WTC11 (cell line): ENCODE data around the gene SNX30. TPM values are rescaled to one million over a fixed set of nuclear protein-coding genes. Genes with fewer than 3 reads are reported as not detected.

Experiments
- ATAC-seq: fragments of 200-7000 bp; cut with Tn5 transposase; 2 replicates; pipeline ENCODE4 v1.10.0; 2021; ENCODE audit warnings: mild to moderate bottlenecking, moderate library complexity
- CTCF ChIA-PET: fragments of 300-600 bp; sonication (Branson Sonifier 250); formaldehyde crosslinking; loops from one replicate; lab custom pipeline; 2021; ENCODE audit warnings: antibody characterized with exemption; lab: Charles Lee
- POLR2A ChIA-PET: fragments of 350-600 bp; sonication (Branson Sonifier 250); formaldehyde crosslinking; loops from one replicate; lab custom pipeline; 2021; ENCODE audit warnings: antibody characterized with exemption; lab: Charles Lee
- DNase-seq: peaks from one replicate; pipeline ENCODE4 v3.0.0; 2021; ENCODE audit warnings: low spot score
- H3K27ac Mint-ChIP-seq: 2 replicates; pipeline ENCODE4 v1.8.0; 2021; ENCODE audit warnings: mixed read lengths
- H3K27me3 Mint-ChIP-seq: 2 replicates; pipeline ENCODE4 v1.8.0; 2021; ENCODE audit warnings: low read depth, mild to moderate bottlenecking, moderate library complexity, mixed read lengths
- H3K36me3 Mint-ChIP-seq: 2 replicates; pipeline ENCODE4 v1.8.0; 2021; ENCODE audit warnings: mixed read lengths
- H3K4me1 Mint-ChIP-seq: 2 replicates; pipeline ENCODE4 v1.8.0; 2022; ENCODE audit warnings: mixed read lengths
- H3K4me3 Mint-ChIP-seq: 2 replicates; pipeline ENCODE4 v1.8.0; 2021; ENCODE audit warnings: mild to moderate bottlenecking, moderate library complexity, mixed read lengths
- H3K9me3 Mint-ChIP-seq: 2 replicates; pipeline ENCODE4 v1.8.0; 2021; ENCODE audit warnings: mixed read lengths
- ATF6 ChIP-seq: sonication (generic); formaldehyde crosslinking; IDR thresholded peaks from 2 replicates; pipeline ENCODE4 v1.8.1; 2023; ENCODE audit warnings: mild to moderate bottlenecking, missing genetic modification reagents
- CBFB ChIP-seq: sonication (generic); formaldehyde crosslinking; IDR thresholded peaks from 2 replicates; pipeline ENCODE4 v1.8.1; 2022; ENCODE audit warnings: mild to moderate bottlenecking, low read depth, missing genetic modification reagents
- ERG ChIP-seq: fragments of 250-450 bp; sonication (Bioruptor Pico); IDR thresholded peaks from 2 replicates; pipeline ENCODE4 v1.8.0; 2021; ENCODE audit warnings: mild to moderate bottlenecking
- ETV6 ChIP-seq: sonication (generic); formaldehyde crosslinking; IDR thresholded peaks from 2 replicates; pipeline ENCODE4 v1.8.1; 2022; ENCODE audit warnings: mild to moderate bottlenecking, missing genetic modification reagents
- FOXP1 ChIP-seq: sonication (generic); formaldehyde crosslinking; IDR thresholded peaks from 2 replicates; pipeline ENCODE4 v1.8.0; 2022; ENCODE audit warnings: missing genetic modification reagents, mild to moderate bottlenecking, moderate library complexity, borderline replicate concordance
- GABPB1 ChIP-seq: sonication (generic); formaldehyde crosslinking; IDR thresholded peaks from 2 replicates; pipeline ENCODE4 v1.8.1; 2023; ENCODE audit warnings: mild to moderate bottlenecking, missing genetic modification reagents
- IRF1 ChIP-seq: sonication (generic); formaldehyde crosslinking; IDR thresholded peaks from 2 replicates; pipeline ENCODE4 v1.8.0; 2023; ENCODE audit warnings: missing genetic modification reagents
- JAZF1 ChIP-seq: fragments of 250-450 bp; sonication (Bioruptor Pico); IDR thresholded peaks from 2 replicates; pipeline ENCODE4 v1.9.0; 2021; ENCODE audit warnings: moderate library complexity, mild to moderate bottlenecking, inconsistent platforms
- KAT7 ChIP-seq: sonication (generic); formaldehyde crosslinking; IDR thresholded peaks from 2 replicates; pipeline ENCODE4 v1.8.1; 2023; ENCODE audit warnings: missing genetic modification reagents, mild to moderate bottlenecking, borderline replicate concordance
- MXD4 ChIP-seq: fragments of 250-450 bp; sonication (Bioruptor Pico); IDR thresholded peaks from 2 replicates; pipeline ENCODE4 v1.8.0; 2021; ENCODE audit warnings: mild to moderate bottlenecking, moderate library complexity, borderline replicate concordance
- NFATC4 ChIP-seq: fragments of 250-450 bp; sonication (Bioruptor Pico); IDR thresholded peaks from 2 replicates; pipeline ENCODE4 v1.9.0; 2021; ENCODE audit warnings: mild to moderate bottlenecking
- NFE2L1 ChIP-seq: sonication (generic); formaldehyde crosslinking; IDR thresholded peaks from 2 replicates; pipeline ENCODE4 v1.8.1; 2023; ENCODE audit warnings: missing genetic modification reagents
- NR3C1 ChIP-seq: sonication (generic); formaldehyde crosslinking; conservative IDR thresholded peaks from 2 replicates; pipeline ENCODE4 v1.8.1; 2023; ENCODE audit warnings: low read depth, mild to moderate bottlenecking, missing genetic modification reagents
- OVOL2 ChIP-seq: fragments of 250-450 bp; sonication (Bioruptor Pico); IDR thresholded peaks from 2 replicates; pipeline ENCODE4 v1.9.0; 2021; ENCODE audit warnings: mild to moderate bottlenecking, borderline replicate concordance
- SMAD4 ChIP-seq: sonication (generic); formaldehyde crosslinking; IDR thresholded peaks from 2 replicates; pipeline ENCODE4 v1.8.0; 2022; ENCODE audit warnings: mild to moderate bottlenecking, missing genetic modification reagents
- SOX15 ChIP-seq: fragments of 250-450 bp; sonication (Bioruptor Pico); IDR thresholded peaks from 2 replicates; pipeline ENCODE4 v1.9.0; 2021; ENCODE audit warnings: mild to moderate bottlenecking
- ZBTB21 ChIP-seq: sonication (generic); formaldehyde crosslinking; IDR thresholded peaks from 2 replicates; pipeline ENCODE4 v1.8.1; 2023; ENCODE audit warnings: mild to moderate bottlenecking, missing genetic modification reagents, borderline replicate concordance
- ZNF281 ChIP-seq: sonication (generic); formaldehyde crosslinking; IDR thresholded peaks from 2 replicates; pipeline ENCODE4 v1.8.0; 2023; ENCODE audit warnings: mild to moderate bottlenecking, missing genetic modification reagents
- ZNF416 ChIP-seq: fragments of 250-450 bp; sonication (Bioruptor Pico); IDR thresholded peaks from 2 replicates; pipeline ENCODE4 v1.9.0; 2021; ENCODE audit warnings: mild to moderate bottlenecking, inconsistent platforms
- ZNF532 ChIP-seq: fragments of 250-450 bp; sonication (Bioruptor Pico); IDR thresholded peaks from 2 replicates; pipeline ENCODE4 v1.9.0; 2021; ENCODE audit warnings: mild to moderate bottlenecking, borderline replicate concordance
- total RNA-seq: library from RNA; stranded (reverse); gene quantifications from 3 replicates; pipeline ENCODE4 v1.2.3, GENCODE V29; 2021

SNX30 gene
- total RNA-seq, 1 experiment from 2014 or later = 13.4 TPM

- ATAC-seq (no peak), DNase-seq (no peak)
- Mint-ChIP-seq H3K27me3 (no peaks in the 10 kb centered on the region), H3K27ac (no peak overlapping the region), H3K4me3 (no peak overlapping the region), H3K9me3 (0 out of 2 replicates have a peak, but pooled peaks cover 4% of the 10 kb centered on the region), H3K36me3 (no peaks in the 10 kb centered on the region), H3K4me1 (no peaks in the 10 kb centered on the region)
- TF ChIP-seq NFATC4 = no peak
- TF ChIP-seq KAT7 (CRISPR knock-in tag) = no peak
- no peak for TF ChIP-seq MXD4 (CRISPR knock-in tag)
- ChIA-PET POLR2A (no interaction called here), CTCF (no interaction called here)
Observed at GRCh38 chr9:112726428-112726827, 24.1 kb upstream of the SNX30 start.

- H3K4me3 Mint-ChIP-seq = no peak overlapping the region
- ATAC-seq = no peak
- CTCF ChIA-PET = interaction anchor here (0.7 kb wide), 2 partner anchors 9 to 394 kb away, joined by 3 to 4 read pairs; no protein-coding TSS in a partner anchor
- POLR2A ChIA-PET = no interaction called here
- no peak for DNase-seq
- H3K36me3 Mint-ChIP-seq = no peaks in the 10 kb centered on the region
- no peak for TF ChIP-seq CBFB (CRISPR knock-in tag)
- 0 out of 2 replicates have a peak, but pooled peaks cover 4% of the 10 kb centered on the region for H3K9me3 Mint-ChIP-seq
- H3K27me3 Mint-ChIP-seq = no peaks in the 10 kb centered on the region
- H3K27ac Mint-ChIP-seq = no peak overlapping the region
- H3K4me1 Mint-ChIP-seq = no peaks in the 10 kb centered on the region
Observed at GRCh38 chr9:112728401-112728800, 22.2 kb upstream of the SNX30 start.

- no peak for ATAC-seq
- CTCF ChIA-PET = no interaction called here
- POLR2A ChIA-PET = no interaction called here
- Mint-ChIP-seq H3K27ac (no peak overlapping the region), H3K9me3 (0 out of 2 replicates have a peak, but pooled peaks cover 4% of the 10 kb centered on the region), H3K27me3 (no peaks in the 10 kb centered on the region), H3K4me3 (no peak overlapping the region), H3K4me1 (no peaks in the 10 kb centered on the region), H3K36me3 (no peaks in the 10 kb centered on the region)
- no peak for DNase-seq
- no peak for TF ChIP-seq JAZF1 (CRISPR knock-in tag)
- TF ChIP-seq GABPB1 = 0 out of 2 replicates have a peak, but pooled peaks have one; percentile 11
- TF ChIP-seq, all 79 proteins: peak for 1
Observed at GRCh38 chr9:112731971-112732370, 18.6 kb upstream of the SNX30 start.

- Mint-ChIP-seq H3K27me3 (no peaks in the 10 kb centered on the region), H3K9me3 (no peaks in the 10 kb centered on the region), H3K4me3 (no peak overlapping the region), H3K27ac (no peak overlapping the region), H3K4me1 (no peaks in the 10 kb centered on the region), H3K36me3 (no peaks in the 10 kb centered on the region)
- ATAC-seq (no peak), DNase-seq (no peak)
- POLR2A ChIA-PET = no interaction called here
- CTCF ChIA-PET = no interaction called here
- TF ChIP-seq ZNF281 (no peak), OVOL2 (CRISPR knock-in tag) (no peak), NFE2L1 (CRISPR knock-in tag) (no peak), ATF6 (CRISPR knock-in tag) (no peak), SOX15 (CRISPR knock-in tag) (no peak), ERG (CRISPR knock-in tag) (no peak), NR3C1 (CRISPR knock-in tag) (no peak), FOXP1 (no peak), ZNF416 (CRISPR knock-in tag) (no peak), ZBTB21 (CRISPR knock-in tag) (no peak), ETV6 (CRISPR knock-in tag) (no peak), IRF1 (CRISPR knock-in tag) (no peak), ZNF532 (CRISPR knock-in tag) (no peak), SMAD4 (CRISPR knock-in tag) (no peak)
Observed at GRCh38 chr9:112734892-112735291, 15.7 kb upstream of the SNX30 start.
